HL-60 (cell line): ENCODE measurements around the gene ADAM12.

ENCODE experiments used
- DNase-seq, 2 experiments: peaks; one replicate each; pipeline ENCODE4 v3.0.0-alpha.2; 2010 to 2020; ENCODE audit warnings: low read depth in 1 of 2, low spot score in 1 of 2
- H3K27ac ChIP-seq: fragments of 250-450 bp; sonication (Bioruptor Pico); replicated peaks from 2 replicates; pipeline ENCODE4 v1.5.1; 2020; ENCODE audit warnings: mild to moderate bottlenecking, moderate library complexity
- H3K27me3 ChIP-seq: fragments of 250-450 bp; sonication (Bioruptor Pico); 2 replicates; pipeline ENCODE4 v1.5.1; 2021; ENCODE audit warnings: mild to moderate bottlenecking, moderate library complexity; ENCODE audit not compliant: insufficient read depth, poor library complexity, severe bottlenecking
- H3K4me3 ChIP-seq: replicated peaks from 2 replicates; pipeline ENCODE4 v1.5.1; 2011; ENCODE audit warnings: mild to moderate bottlenecking, control low read depth, low read length; ENCODE audit not compliant: insufficient read depth
- CTCF ChIP-seq: IDR thresholded peaks from one replicate; pipeline ENCODE4 v1.5.1; 2011; ENCODE audit warnings: low read length, control low read depth, inconsistent platforms; ENCODE audit not compliant: insufficient read depth
- GABPA ChIP-seq: IDR thresholded peaks from 2 replicates; pipeline ENCODE4 v1.6.1; 2012; ENCODE audit warnings: low read depth
- POLR2AphosphoS5 ChIP-seq: IDR thresholded peaks from 2 replicates; pipeline ENCODE4 v1.6.1; 2012; ENCODE audit warnings: low read depth
- REST ChIP-seq: IDR thresholded peaks from 2 replicates; pipeline ENCODE4 v1.6.1; 2012; ENCODE audit warnings: low read depth; ENCODE audit not compliant: insufficient replicate concordance
- SPI1 ChIP-seq: IDR thresholded peaks from 2 replicates; pipeline ENCODE4 v1.6.1; 2012; ENCODE audit warnings: low read depth, mild to moderate bottlenecking, borderline replicate concordance

ADAM12 gene

GRCh38 chr10:126199221-126199998 lies 188.9 kb downstream of the ADAM12 start:
- TF ChIP-seq SPI1, result no peak
- TF ChIP-seq REST, result no peak
- TF ChIP-seq CTCF, result no peak
- no peak for TF ChIP-seq POLR2AphosphoS5
- TF ChIP-seq GABPA, result no peak
- Histone ChIP-seq H3K27me3 (no peaks in the 10 kb centered on the region), H3K4me3 (no peak overlapping the region), H3K27ac (no peak overlapping the region)
- DNase-seq, result no peak

- TF ChIP-seq POLR2AphosphoS5 (no peak), GABPA (no peak), SPI1 (no peak), REST (no peak), CTCF (no peak)
- Histone ChIP-seq H3K27ac (no peak overlapping the region), H3K4me3 (no peak overlapping the region), H3K27me3 (no peaks in the 10 kb centered on the region)
- no peak for DNase-seq
Measured at GRCh38 chr10:126198681-126199080, 189.6 kb downstream of the ADAM12 start.

- Histone ChIP-seq H3K27ac (no peak overlapping the region), H3K4me3 (no peak overlapping the region), H3K27me3 (no peaks in the 10 kb centered on the region)
- DNase-seq, result no peak
- TF ChIP-seq GABPA (no peak), SPI1 (no peak), POLR2AphosphoS5 (no peak), REST (no peak), CTCF (no peak)
Measured at GRCh38 chr10:126197036-126197543, 191.2 kb downstream of the ADAM12 start.
